Ectodermal cell (in vitro differentiated cells): ENCODE measurements around the gene CRYZ. TPM values are rescaled to one million over a fixed set of nuclear protein-coding genes. Genes with fewer than 3 reads are reported as not detected.
A peak's percentile ranks its signal among the peaks of the same experiment; 100 is the strongest.

ENCODE experiments used
- H3K27ac ChIP-seq: 2 replicates; pipeline ENCODE4 v1.7.0; 2013; ENCODE audit warnings: mild to moderate bottlenecking, low read depth, low read length; ENCODE audit not compliant: insufficient read depth, poor library complexity, severe bottlenecking
- H3K27me3 ChIP-seq: 2 replicates; pipeline ENCODE4 v1.7.0; 2013; ENCODE audit warnings: mild to moderate bottlenecking, low read length; ENCODE audit not compliant: insufficient read depth, control insufficient read depth, poor library complexity, severe bottlenecking
- H3K36me3 ChIP-seq: one replicate; pipeline ENCODE4 v1.7.0; 2013; ENCODE audit warnings: low read length; ENCODE audit not compliant: control insufficient read depth, insufficient read depth
- H3K4me1 ChIP-seq: one replicate; pipeline ENCODE4 v1.7.0; 2013; ENCODE audit warnings: low read length; ENCODE audit not compliant: control insufficient read depth, insufficient read depth
- H3K4me3 ChIP-seq: 2 replicates; pipeline ENCODE4 v1.7.0; 2013; ENCODE audit warnings: low read depth, low read length, control low read depth; ENCODE audit not compliant: insufficient read depth
- H3K9me3 ChIP-seq: 2 replicates; pipeline ENCODE4 v1.7.0; 2013; ENCODE audit warnings: mild to moderate bottlenecking, low read length, moderate library complexity; ENCODE audit not compliant: control insufficient read depth
- WGBS, 2 experiments: methylation state at CpG; one replicate each; pipeline ENCODE4 v1.1.7; 2013; ENCODE audit warnings: missing lambda C conversion rate in 2 of 2; 5-methylcytosine and 5-hydroxymethylcytosine counted together
- polyA plus RNA-seq, 4 experiments: library from polyadenylated mRNA; stranded (reverse); fragments of 50-300 nt; gene quantifications; one replicate each; pipeline ENCODE4 v1.2.3, GENCODE V29; 2013

CRYZ gene
- 63.7 TPM for polyA plus RNA-seq (2013, experiment 1 of 4)
- polyA plus RNA-seq (2013, experiment 2 of 4): 66.2 TPM
- polyA plus RNA-seq (2013, experiment 3 of 4): 54.4 TPM
- 59.5 TPM for polyA plus RNA-seq (2013, experiment 4 of 4)

GRCh38 chr1:74732960-74733603, at the start of gene CRYZ, which contains the start of gene TYW3:
CRYZ (minus strand) TSS chr1:74733050; CDS start chr1:74724821, 8,229 bp downstream.
TYW3 (plus strand) TSS chr1:74733152; CDS start chr1:74733245, 93 bp downstream.
- Histone ChIP-seq H3K4me1 (no peaks in the 10 kb centered on the region), H3K4me3 (peak within 1 kb of the TSS; percentile 63), H3K27me3 (no peaks in the 10 kb centered on the region), H3K36me3 (peaks cover 15% of the 10 kb centered on the region), H3K9me3 (no peaks in the 10 kb centered on the region), H3K27ac (peak within 1 kb of the TSS; percentile 95)
- WGBS, 2 experiments: 30 to 32% methylated on average over 30 of the region's 30 CpGs

DNA sequence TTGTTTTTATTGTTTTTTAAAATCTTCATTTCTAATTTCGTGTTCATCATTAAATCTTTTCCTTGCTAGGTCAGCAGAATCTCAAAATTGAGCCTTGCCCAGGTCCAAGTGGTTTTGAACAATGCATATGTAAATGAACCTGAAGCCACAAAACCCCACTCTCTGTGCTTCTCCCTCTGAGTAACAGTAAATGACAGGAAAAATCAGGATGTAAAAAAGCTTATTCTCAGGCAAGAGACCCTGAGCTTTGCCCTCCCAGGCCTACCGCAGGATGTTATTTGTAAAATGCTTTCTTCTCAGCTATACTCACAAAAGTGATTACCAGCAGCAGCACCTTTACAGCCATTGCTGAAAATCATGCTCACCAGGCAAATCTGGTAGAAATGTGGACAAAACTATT, 47.7 kb upstream of the CRYZ start:
- Histone ChIP-seq H3K4me3 (no peak overlapping the region), H3K4me1 (no peaks in the 10 kb centered on the region), H3K9me3 (no peaks in the 10 kb centered on the region), H3K27me3 (no peaks in the 10 kb centered on the region), H3K27ac (no peak overlapping the region), H3K36me3 (no peaks in the 10 kb centered on the region)
- 21 to 25% methylated on average over 2 of the region's 2 CpGs for WGBS, 2 experiments

DNA sequence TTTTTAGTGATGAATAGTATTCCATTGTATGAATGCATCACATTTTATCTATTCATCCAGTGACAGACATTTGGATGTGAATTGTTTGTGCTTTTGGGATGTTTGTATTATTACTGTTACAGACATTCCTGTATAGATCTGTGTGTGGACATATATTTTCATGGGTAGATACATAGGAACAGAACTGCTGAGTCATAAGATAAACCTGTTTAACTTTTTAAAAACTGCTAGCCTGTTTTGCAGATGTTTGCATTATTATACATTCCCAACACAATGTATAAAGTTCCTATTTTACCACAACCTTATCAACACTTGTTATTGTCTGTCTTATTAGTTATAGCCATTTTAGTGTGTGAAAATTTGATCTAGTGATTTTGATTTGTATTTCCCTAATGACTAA, 46.9 kb upstream of the CRYZ start:
- no peaks in the 10 kb centered on the region for H3K36me3 ChIP-seq
- no peak overlapping the region for H3K27ac ChIP-seq
- no peaks in the 10 kb centered on the region for H3K9me3 ChIP-seq
- no peaks in the 10 kb centered on the region for H3K4me1 ChIP-seq
- no peaks in the 10 kb centered on the region for H3K27me3 ChIP-seq
- H3K4me3 ChIP-seq: no peak overlapping the region

DNA sequence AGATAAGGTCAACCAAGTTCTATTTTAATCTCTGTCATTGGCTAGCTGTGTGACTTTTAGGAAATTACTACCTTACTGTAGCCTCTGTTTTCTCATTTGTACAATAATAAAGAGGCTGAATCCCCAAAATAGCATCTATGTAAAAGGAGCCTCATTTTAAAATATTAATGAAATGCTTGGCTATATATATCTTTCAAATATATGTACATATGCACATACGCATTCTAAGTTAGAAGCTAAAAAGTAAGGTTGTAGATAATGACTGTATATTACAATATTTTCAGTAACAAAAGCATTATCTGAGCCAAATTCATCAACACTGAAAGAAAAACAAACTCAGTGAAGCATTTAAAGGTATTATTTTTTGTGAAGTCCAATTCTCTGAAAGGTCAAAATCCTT, 44.7 kb upstream of the CRYZ start:
- WGBS, 2 experiments: no CpG with 5 or more reads among the region's 1 CpG
- no peak overlapping the region for H3K27ac ChIP-seq
- no peaks in the 10 kb centered on the region for H3K27me3 ChIP-seq
- H3K36me3 ChIP-seq: no peaks in the 10 kb centered on the region
- H3K4me3 ChIP-seq: no peak overlapping the region
- no peaks in the 10 kb centered on the region for H3K4me1 ChIP-seq
- H3K9me3 ChIP-seq: no peaks in the 10 kb centered on the region

GRCh38 chr1:74775735-74776134, 42.9 kb upstream of the CRYZ start:
- no peak overlapping the region for H3K27ac ChIP-seq
- no peaks in the 10 kb centered on the region for H3K27me3 ChIP-seq
- WGBS, 2 experiments: 95 to 100% methylated on average over 1 to 2 of the region's 2 CpGs
- H3K4me3 ChIP-seq: no peak overlapping the region
- H3K9me3 ChIP-seq: no peaks in the 10 kb centered on the region
- no peaks in the 10 kb centered on the region for H3K36me3 ChIP-seq
- no peaks in the 10 kb centered on the region for H3K4me1 ChIP-seq

DNA sequence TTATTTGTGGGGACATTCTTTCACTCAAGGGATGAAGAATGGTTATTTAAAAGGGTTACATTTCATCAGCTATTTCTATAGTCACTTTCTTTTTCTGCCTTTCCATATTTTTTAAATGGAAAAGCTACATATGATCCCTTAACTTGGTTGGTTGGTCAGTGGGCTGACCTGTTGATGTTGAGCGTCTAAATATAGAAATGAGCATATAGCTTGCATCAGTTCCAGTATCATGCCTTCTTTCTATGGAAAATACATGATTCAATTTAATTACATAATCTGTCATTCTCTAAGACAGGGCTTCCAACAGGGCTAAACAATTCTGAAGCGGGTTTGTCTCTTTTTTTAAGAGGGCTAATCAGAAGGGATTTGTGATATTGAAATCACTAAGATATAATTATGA, 40.7 kb upstream of the CRYZ start:
- WGBS, 2 experiments: 100% methylated on average over 2 of the region's 2 CpGs; no CpG with 5 or more reads in 1 of the 2 experiments
- H3K27ac ChIP-seq: no peak overlapping the region
- H3K27me3 ChIP-seq: no peaks in the 10 kb centered on the region
- H3K4me1 ChIP-seq: no peaks in the 10 kb centered on the region
- H3K4me3 ChIP-seq: no peak overlapping the region
- no peaks in the 10 kb centered on the region for H3K9me3 ChIP-seq
- no peaks in the 10 kb centered on the region for H3K36me3 ChIP-seq

- Histone ChIP-seq H3K9me3 (no peaks in the 10 kb centered on the region), H3K27ac (no peak overlapping the region), H3K4me3 (no peak overlapping the region), H3K27me3 (no peaks in the 10 kb centered on the region), H3K36me3 (no peaks in the 10 kb centered on the region), H3K4me1 (no peaks in the 10 kb centered on the region)
- WGBS, 2 experiments: 86 to 98% methylated on average over 1 of the region's 1 CpG
Observed at GRCh38 chr1:74772945-74773344, 40.1 kb upstream of the CRYZ start.

GRCh38 chr1:74771913-74772515, 39.2 kb upstream of the CRYZ start:
- H3K9me3 ChIP-seq: no peaks in the 10 kb centered on the region
- H3K36me3 ChIP-seq: no peaks in the 10 kb centered on the region
- no peaks in the 10 kb centered on the region for H3K4me1 ChIP-seq
- 21 to 80% methylated on average over 1 to 2 of the region's 7 CpGs for WGBS, 2 experiments
- H3K27ac ChIP-seq: no peak overlapping the region
- H3K4me3 ChIP-seq: no peak overlapping the region
- no peaks in the 10 kb centered on the region for H3K27me3 ChIP-seq

GRCh38 chr1:74767490-74767889, 34.6 kb upstream of the CRYZ start:
- WGBS, 2 experiments: 63 to 95% methylated on average over 2 of the region's 3 CpGs
- H3K27me3 ChIP-seq: no peaks in the 10 kb centered on the region
- no peaks in the 10 kb centered on the region for H3K4me1 ChIP-seq
- H3K9me3 ChIP-seq: no peaks in the 10 kb centered on the region
- H3K4me3 ChIP-seq: no peak overlapping the region
- H3K36me3 ChIP-seq: no peaks in the 10 kb centered on the region
- H3K27ac ChIP-seq: no peak overlapping the region

DNA sequence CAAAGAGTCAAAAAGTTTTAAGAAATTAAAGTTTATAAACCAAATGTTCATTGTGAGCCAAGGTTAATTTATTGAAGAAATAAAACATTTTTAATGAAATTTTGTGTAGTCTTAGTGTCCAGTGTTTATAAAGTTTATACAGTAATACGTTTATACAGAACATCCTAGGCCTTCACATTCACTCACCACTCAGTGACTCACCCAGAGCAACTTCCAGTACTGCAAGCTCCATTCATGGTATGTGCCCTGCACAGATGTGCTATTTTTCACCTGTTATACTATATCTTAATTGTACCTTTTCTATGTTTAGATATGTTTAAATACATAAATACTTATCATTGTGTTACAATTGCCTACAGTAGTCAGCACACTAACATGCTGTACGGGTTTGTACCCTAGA, 33.7 kb upstream of the CRYZ start:
- no peaks in the 10 kb centered on the region for H3K4me1 ChIP-seq
- H3K27me3 ChIP-seq: no peaks in the 10 kb centered on the region
- no peaks in the 10 kb centered on the region for H3K36me3 ChIP-seq
- H3K4me3 ChIP-seq: no peak overlapping the region
- WGBS, 2 experiments: 83 to 95% methylated on average over 2 of the region's 2 CpGs
- no peaks in the 10 kb centered on the region for H3K9me3 ChIP-seq
- H3K27ac ChIP-seq: no peak overlapping the region
